Heart right ventricle (tissue), 16 donors: ENCODE results near the gene NEIL3. TPM values are rescaled to one million over a fixed set of nuclear protein-coding genes. Genes with fewer than 3 reads are reported as not detected.

Experiments
- ATAC-seq, 8 donors: fragments of 200-7000 bp; cut with Tn5 transposase; one replicate each; pipeline ENCODE4 v1.9.1; 2020; ENCODE audit warnings: mild to moderate bottlenecking in 8 of 8, moderate library complexity in 8 of 8, moderate number of reproducible peaks in 1 of 8
- DNase-seq, 2 donors: peaks; one replicate each; pipeline ENCODE4 v3.0.0-alpha.2; 2020
- H3K27ac ChIP-seq, 10 donors: fragments of 200-600 bp; sonication (generic) in 2 of 10; one replicate each; pipeline versions ENCODE4 v1.5.0 to v1.8.0; 2020 to 2022; ENCODE audit warnings: mild to moderate bottlenecking in 3 of 10
- H3K27me3 ChIP-seq, 7 donors: fragments of 200-600 bp; one replicate each; pipeline ENCODE4 v1.8.0; 2021 to 2022; ENCODE audit warnings: mild to moderate bottlenecking in 2 of 7
- H3K36me3 ChIP-seq, 9 donors: fragments of 200-600 bp; sonication (generic) in 1 of 9; one replicate each; pipeline versions ENCODE4 v1.5.0 to v1.8.0; 2020 to 2022; ENCODE audit warnings: mild to moderate bottlenecking in 2 of 9
- H3K4me1 ChIP-seq, 9 donors: fragments of 200-600 bp; sonication (generic) in 1 of 9; one replicate each; pipeline versions ENCODE4 v1.5.0 to v1.8.0; 2020 to 2022; ENCODE audit warnings: mild to moderate bottlenecking in 4 of 9
- H3K4me3 ChIP-seq, 10 donors: fragments of 200-600 bp; sonication (generic) in 2 of 10; one replicate each; pipeline versions ENCODE4 v1.5.0 to v1.8.0; 2020 to 2022; ENCODE audit warnings: mild to moderate bottlenecking in 7 of 10, moderate library complexity in 2 of 10
- H3K9me3 ChIP-seq, 11 donors: fragments of 200-600 bp in 10 of 11; sonication (generic) in 2 of 11; one replicate each; pipeline versions ENCODE4 v1.5.0 to v1.8.0; 2013 to 2022; ENCODE audit warnings: mild to moderate bottlenecking in 2 of 11, control low read depth in 1 of 11, moderate library complexity in 1 of 11
- CTCF ChIP-seq, 9 donors: fragments of 200-600 bp; sonication (generic) in 2 of 9; IDR thresholded peaks; one replicate each; pipeline versions ENCODE4 v1.5.0 to v1.8.0; 2021 to 2022; ENCODE audit warnings: antibody characterized with exemption in 9 of 9, mild to moderate bottlenecking in 5 of 9, moderate library complexity in 1 of 9
- WGBS, 2 donors: extraction: QIAGEN DNeasy Blood & Tissue Kit; methylation state at CpG; one replicate each; pipeline ENCODE4 v1.1.7; 2013; ENCODE audit warnings: inconsistent platforms in 1 of 2; 5-methylcytosine and 5-hydroxymethylcytosine counted together
- intact Hi-C, 10 donors: fragments of 100-400 bp; cut with DNase I; formaldehyde crosslinking; loops; one replicate each; pipeline versions ENCODE4 v1.11.1 to v1.14.2; 2022
- polyA plus RNA-seq, 2 donors: library from polyadenylated mRNA; stranded (reverse); fragments of 200-250 nt; gene quantifications; one replicate each; pipeline ENCODE4 v1.2.3, GENCODE V29; 2013
- total RNA-seq, 10 donors: library from RNA; stranded (reverse); fragmentation: NEBNext Ultra II Directional in 3 of 10; extraction: Animal tissue kit (Norgen Biotek cat#: 25700) in 3 of 10; gene quantifications; one replicate each; pipeline versions ENCODE4 v1.2.1 to v1.2.4, GENCODE V29; 2021 to 2023
- donor health status: Arrhythmogenic right ventricular cardiomyopathy.
- donor health status: ischemic (EF 13 %, LVEDD 7.1; RV severe dilation, severe dysfunction).
- donor health status: healthy with polysubstance abuse.
- donor health status: DM: no; HTN: yes; CAD: no.
- donor health status: DM: no; HTN: no; CAD: no.
- donor health status: ischemic (EF 25% LVEDD 6.9; RV normal size, moderate dysfunction).
- donor health status: ischemic (EF 25% LVEDD 5.7; RV mildly dilated, moderate dysfunction).
- donor health status: healthy.
- donor health status: DM: yes; HTN: yes; CAD: no.
- donor health status: Ischemic cardiomyopathy.
- donor health status: ischemic (EF 35%, LVEDD 5.7; RV mildly dilated, moderate dysfunction).
- donor health status: nonischemic (EF 11% LVEDD 7.7; RV severe dilation, severe dysfunction).
- donor health status: DM: yes; HTN: yes; CAD: no.
- donor health status: PGD.
- donor health status: ischemic (EF 29% LVEDD 5.4; RV normal size, mild dysfunction).
- donor health status: nonischemic (EF 23%, LVEDD 6.1; RV moderate dilation, normal function).

The NEIL3 gene
- total and polyA plus RNA-seq, 12 donors: 0.03 to 0.88 (median 0.36) TPM; not detected in 5

GRCh38 chr4:177405508-177405907 lies 95.8 kb downstream of the NEIL3 start:
- Histone ChIP-seq H3K27ac (no peak overlapping the region), H3K4me3 (no peak overlapping the region), H3K36me3 (no peaks in the 10 kb centered on the region), H3K9me3 (no peaks in the 10 kb centered on the region), H3K27me3 (peaks cover 0 to 5% (median 0%) of the 10 kb centered on the region in 7 donors), H3K4me1 (peaks cover 0 to 10% (median 0%) of the 10 kb centered on the region in 9 donors)
- ATAC-seq: no peak
- intact Hi-C loops: no loop called here
- WGBS, 2 donors: 74% methylated on average over 2 of the region's 2 CpGs
- TF ChIP-seq CTCF (IDR thresholded peaks at IDR 0.05): no peak
- no peak for DNase-seq

GRCh38 chr4:177408023-177408422 lies 98.3 kb downstream of the NEIL3 start:
- no peak overlapping the region for H3K27ac ChIP-seq
- no peak for ATAC-seq
- no peaks in the 10 kb centered on the region for H3K4me1 ChIP-seq
- TF ChIP-seq CTCF (IDR thresholded peaks at IDR 0.05): no peak
- no peak overlapping the region for H3K4me3 ChIP-seq
- no peaks in the 10 kb centered on the region for H3K36me3 ChIP-seq
- H3K9me3 ChIP-seq: no peaks in the 10 kb centered on the region
- no peak for DNase-seq
- 96% methylated on average over 25 of the region's 25 CpGs for WGBS, 2 donors
- intact Hi-C loops: no loop called here
- H3K27me3 ChIP-seq: no peaks in the 10 kb centered on the region

DNA sequence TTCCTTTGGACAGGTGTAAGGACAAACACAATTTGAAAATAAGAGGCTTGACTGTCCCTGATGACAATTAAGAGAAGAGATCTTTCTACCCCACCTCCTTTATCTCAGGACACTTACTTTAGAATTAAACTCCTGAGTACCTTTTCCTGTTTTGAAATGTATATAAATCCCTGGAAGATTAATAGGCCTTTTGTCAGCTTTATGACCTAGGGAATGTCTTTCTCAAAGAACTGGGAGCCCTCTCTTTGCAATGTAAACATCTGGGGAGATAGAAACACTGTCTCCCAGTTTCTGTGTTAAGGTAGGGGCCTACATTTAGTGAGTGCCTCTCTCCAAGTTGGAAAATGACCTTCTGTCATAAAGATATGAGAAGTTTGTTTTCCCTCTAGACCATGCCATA lies 100.9 kb downstream of the NEIL3 start:
- DNase-seq (no peak), ATAC-seq (no peak)
- H3K4me3 ChIP-seq: no peak overlapping the region
- H3K9me3 ChIP-seq: no peaks in the 10 kb centered on the region
- H3K4me1 ChIP-seq: no peaks in the 10 kb centered on the region
- no peaks in the 10 kb centered on the region for H3K27me3 ChIP-seq
- intact Hi-C loops: no loop called here
- H3K27ac ChIP-seq: no peak overlapping the region
- no peak for TF ChIP-seq CTCF (IDR thresholded peaks at IDR 0.05)
- no peaks in the 10 kb centered on the region for H3K36me3 ChIP-seq

GRCh38 chr4:177411996-177412395 lies 102.3 kb downstream of the NEIL3 start:
- intact Hi-C loops: no loop called here
- 71 to 81% methylated on average over 5 of the region's 5 CpGs for WGBS, 2 donors
- no peak for TF ChIP-seq CTCF (IDR thresholded peaks at IDR 0.05)
- Histone ChIP-seq H3K4me3 (no peak overlapping the region), H3K36me3 (no peaks in the 10 kb centered on the region), H3K9me3 (peaks cover 0 to 5% (median 0%) of the 10 kb centered on the region in 11 donors), H3K27ac (no peak overlapping the region), H3K27me3 (no peaks in the 10 kb centered on the region), H3K4me1 (no peaks in the 10 kb centered on the region)
- ATAC-seq (no peak), DNase-seq (no peak)

Other genes starting within 250 kb of the NEIL3 start
- 10 to 100 TPM in 2 of 10 donors, 1 to 10 TPM in 8; 4.1 to 12.7 (median 9.1) TPM for gene AGA, start 132.6 kb downstream of the NEIL3 start, total RNA-seq
- gene AGA, start 132.6 kb downstream of the NEIL3 start, polyA plus RNA-seq: 1 to 10 TPM; 4.3 to 4.9 TPM